G401.6 (cell line): Measurements from ENCODE around the gene ZNF41.

Experiments
- FAIRE-seq: peaks from 2 replicates; lab custom pipeline; 2012; peaks lifted over from hg19 to GRCh38; lab: Jason Lieb, UNC

Gene ZNF41

DNA sequence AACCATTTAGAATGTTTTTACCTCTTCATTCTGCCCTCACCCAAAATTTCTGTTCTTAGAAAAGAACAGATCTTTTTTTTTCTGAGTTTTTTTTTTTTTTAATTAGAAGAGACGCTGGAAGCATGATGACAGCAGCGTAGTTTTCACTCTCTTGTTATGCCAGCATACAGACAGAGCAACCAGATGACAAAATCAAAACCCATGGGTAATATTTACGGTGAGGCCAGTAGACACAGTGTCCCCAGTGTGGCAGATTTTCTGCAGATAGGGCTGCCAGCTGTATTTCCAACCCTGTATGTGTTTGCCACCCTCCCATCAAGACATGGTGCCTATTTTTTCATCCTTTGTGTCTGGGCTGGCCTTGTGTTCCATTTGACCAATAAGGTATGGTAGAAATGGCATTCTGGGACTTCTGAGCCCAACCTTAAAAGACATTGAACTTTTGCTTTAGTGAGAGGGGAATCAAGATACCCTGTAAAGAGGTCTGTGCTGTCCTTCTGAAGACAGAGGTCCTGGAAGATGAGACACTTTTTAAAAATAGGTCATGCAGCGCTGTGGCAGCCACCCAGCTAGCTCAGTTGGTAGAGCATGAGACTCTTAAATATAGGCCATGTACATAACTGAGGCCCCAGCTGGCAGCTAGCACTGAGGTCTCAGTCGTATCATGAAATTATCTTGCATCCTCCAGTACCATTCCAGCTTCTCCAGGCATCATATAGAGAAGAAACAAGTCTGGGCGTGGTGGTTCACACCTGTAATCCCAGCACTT is 6.7 kb upstream of the ZNF41 start:
- FAIRE-seq = no peak

DNA sequence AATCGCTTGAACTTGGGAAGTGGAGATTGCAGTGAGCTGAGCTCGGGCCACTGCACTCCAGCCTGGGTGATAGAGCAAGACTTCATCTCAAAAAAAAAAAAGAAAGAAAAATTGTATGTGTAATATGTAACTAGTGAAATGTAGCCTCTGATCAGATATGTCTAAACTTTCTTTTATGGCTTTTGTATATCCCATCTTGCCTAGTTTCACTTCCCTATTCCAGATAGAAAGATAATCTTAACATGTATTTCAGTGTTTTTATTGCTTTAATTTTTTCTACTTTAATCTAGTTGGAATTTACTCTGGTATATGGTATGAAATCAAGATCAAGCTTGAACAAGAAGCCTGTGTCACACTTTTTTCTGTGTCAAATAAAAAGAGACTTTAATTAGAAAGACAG is 1.9 kb upstream of the ZNF41 start:
- no peak for FAIRE-seq

DNA sequence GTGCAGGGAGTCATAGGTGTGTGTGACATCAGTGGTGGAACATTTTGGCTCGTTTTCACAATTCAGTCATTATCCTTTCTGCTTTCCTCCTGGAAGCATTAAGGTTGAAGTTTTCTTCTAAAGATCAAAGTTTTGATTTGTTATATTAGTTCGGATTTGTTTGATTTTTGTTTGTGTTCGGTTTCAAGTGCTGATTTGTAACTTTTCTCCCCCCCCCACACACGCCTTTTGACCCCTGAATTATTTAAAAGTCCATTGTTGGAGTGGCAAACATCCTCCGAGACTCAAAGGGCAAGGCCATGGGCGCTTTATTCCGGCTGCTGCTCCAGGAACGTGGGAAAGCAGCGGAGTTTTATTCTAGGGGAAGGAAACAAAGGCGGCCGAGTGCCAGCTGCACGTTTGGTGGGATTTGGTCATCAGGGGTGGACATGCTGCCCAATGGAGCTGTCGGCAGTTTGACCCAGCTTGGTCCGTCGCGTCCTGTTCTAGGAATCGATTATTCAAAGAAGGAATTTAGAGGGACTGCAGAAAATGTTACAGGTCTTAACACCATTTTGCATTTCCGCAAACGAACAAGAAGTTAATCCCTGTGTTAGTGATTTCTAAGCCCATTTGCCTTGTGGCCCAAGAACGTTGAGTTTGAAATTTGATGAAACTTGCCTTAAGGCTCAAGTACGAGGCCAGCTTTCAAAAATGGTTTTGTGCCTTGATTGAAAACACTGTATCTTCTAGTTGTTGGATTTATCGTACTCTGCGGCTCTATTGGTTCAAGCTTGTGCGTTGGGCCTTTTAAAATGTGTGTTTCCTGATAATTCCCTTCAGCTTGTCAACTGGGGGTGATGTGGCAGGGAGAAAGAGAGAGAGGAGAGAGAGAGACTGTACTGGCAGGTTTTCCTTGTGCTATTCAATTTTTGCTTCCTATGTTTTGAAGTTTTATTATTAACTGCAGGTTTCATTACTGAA is 565 bp upstream of the ZNF41 start:
- FAIRE-seq = no peak

DNA sequence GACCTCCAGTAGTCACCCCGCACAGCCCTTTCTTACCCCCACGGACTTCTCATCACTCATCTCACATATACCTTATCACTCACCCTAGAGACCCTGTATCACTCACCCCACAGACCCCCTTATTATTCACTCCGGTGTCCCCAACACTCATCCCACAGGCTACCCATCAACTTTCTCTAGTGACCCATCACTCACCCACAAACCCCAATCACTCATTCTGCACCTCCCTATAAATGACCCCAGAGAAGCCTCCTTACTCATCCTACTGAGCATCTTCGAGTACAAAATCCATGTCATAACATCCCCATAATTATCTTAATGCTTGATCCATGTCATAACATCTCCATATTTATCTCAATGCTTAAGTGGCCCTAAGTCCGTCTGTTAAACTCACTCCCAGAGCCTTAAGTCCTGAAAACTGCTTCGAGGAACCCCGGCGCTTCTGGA is 934 bp downstream of the ZNF41 start:
- FAIRE-seq = no peak

DNA sequence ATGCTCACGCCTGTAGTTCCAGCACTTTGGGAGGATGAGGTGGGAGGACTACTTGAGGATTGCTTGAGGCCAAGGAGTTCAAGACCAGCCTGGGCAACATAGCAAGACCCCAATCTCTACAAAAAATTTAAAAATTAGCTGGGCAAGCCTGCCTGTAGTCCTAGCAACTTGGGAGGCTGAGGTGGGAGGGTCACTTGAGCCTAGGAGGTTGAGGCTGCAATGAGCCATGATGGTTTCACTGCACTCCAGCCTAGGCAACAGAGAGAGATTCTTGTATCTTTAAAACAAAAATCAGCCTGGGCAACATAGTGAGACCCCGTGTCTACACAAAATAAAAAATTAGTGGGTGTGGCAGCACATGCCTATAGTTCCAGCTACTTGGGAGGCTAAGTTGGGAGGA is 1.9 kb downstream of the ZNF41 start:
- FAIRE-seq = no peak

DNA sequence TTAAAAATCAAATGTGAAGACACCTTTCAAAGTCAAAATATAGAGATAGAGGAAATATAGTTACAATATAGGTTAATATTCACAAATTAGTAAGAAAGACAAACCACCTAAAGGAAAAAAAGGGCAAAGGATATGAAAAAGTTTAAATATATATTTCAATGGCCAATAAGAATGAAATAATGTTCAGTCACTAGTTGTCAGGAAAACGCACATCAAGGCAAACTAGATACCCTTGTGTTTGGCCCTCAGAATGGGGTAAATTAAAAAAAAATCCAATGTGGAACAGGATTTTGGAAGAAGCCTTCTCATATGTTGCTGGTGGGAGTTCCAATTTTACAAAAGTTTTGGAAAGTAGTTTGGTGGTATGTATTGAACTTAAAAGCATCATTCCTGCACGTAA is 2.4 kb downstream of the ZNF41 start:
- no peak for FAIRE-seq

DNA sequence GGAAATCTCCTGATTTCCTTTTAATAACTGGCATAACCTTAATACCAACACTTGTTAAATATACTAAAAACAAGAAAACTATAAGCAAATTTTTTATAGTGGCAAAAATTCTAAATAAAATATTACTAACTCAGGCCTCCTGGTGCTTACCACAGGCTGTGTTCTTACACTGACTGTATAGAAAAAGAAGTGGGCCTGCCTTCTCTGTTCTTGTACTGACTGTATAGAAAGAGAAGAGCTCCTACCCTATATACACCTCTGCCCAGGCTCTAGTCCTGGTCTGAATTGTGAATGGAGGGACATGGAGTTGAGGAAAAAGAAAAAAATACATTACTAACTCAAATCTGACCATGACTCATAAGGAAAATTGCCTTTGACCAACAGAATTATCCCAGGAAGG is 7.5 kb downstream of the ZNF41 start:
- no peak for FAIRE-seq

DNA sequence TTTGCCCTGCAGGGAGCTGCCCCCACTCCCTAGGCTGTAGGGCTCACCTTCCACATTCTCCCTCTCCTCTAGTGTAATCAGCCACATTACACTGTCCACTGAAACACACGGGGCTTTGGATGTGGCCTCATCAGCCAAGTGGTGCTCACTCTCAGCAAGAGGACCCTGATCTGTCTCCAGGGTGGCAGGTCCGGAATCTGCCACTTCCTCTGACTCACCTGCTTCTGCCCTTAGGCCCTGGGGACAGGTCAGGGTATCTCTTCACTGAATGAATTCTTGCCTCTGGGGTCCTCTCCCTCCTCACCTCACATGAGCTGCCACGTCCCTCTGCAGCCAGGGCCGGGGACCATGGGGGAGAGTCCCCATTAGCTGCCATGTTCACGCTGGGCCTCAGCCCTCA is 15.9 kb downstream of the ZNF41 start:
- FAIRE-seq = no peak

DNA sequence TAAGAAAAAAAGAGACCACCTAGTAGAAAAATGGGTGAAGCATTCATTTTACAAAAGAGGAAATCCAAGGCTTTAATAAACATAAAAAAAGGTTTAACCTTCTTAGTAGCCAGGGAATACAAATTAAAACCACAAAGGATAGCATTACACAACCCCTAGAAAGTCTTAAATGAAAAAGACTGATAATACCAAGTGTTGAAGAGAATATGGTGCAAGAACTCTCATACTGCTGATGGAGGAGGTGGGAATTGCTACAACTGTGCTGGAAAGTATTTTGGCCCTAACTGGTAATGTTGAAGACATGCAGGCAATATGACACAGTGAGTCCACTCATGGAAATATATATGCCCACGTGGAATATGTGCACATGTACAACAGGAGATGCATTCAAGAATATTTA is 22.5 kb downstream of the ZNF41 start:
- no peak for FAIRE-seq

DNA sequence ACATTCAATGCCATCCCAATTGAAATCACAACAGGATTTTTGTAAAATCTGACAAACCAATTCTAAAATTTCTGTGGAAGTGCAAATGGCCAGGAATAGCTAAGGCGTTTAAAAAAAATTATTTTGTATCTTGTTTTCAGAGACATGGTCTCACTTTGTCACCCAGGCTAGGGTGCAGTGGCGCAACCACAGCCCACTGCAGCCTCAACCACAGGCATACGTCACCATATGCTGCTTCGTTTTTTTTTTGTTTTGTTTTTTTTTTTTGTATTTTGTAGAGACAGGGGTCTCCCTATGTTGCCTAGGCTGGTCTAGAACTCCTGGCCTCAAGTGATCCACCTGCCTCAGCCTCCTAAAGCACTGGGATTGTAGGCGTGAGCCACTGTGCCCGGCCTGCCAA is 24.5 kb downstream of the ZNF41 start:
- FAIRE-seq = no peak

DNA sequence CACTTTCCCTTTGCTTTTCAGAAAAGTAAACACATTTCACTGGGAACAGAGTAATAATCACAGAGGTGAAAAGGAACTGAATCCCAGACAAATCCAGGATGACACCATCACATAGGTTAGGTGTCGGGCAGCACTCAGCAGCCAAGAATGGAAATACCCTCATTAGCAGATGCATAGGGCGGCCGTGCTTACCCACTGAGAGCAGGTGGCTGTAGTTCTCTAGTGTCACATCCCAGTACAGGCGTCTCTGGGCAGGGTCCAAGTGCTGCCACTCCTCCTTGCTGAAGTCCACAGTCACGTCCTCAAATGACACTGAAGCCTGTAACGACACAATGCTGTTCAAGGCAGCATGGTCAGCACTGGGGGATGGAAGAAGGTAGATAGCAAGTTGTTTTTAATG is 26.9 kb downstream of the ZNF41 start:
- no peak for FAIRE-seq

DNA sequence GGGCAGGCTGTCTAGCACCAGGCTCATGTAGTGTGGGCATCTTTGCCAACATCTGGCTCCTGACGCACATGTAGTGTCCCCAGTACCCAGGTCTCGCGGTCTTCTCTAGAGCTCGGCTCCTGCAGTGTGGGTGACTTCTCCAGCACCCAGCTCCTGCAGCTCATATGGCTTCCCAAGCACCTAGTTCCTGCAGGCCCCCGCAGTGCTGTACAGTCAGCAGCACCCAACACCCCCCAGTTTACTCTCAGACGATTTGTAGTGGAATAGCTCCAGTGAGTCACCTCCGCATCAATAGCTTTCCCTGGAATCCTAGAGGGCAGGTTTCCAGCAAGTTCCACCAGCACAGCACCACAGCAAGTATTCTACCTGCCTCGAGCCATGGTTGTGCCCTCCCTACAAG is 30.9 kb downstream of the ZNF41 start:
- FAIRE-seq = no peak

DNA sequence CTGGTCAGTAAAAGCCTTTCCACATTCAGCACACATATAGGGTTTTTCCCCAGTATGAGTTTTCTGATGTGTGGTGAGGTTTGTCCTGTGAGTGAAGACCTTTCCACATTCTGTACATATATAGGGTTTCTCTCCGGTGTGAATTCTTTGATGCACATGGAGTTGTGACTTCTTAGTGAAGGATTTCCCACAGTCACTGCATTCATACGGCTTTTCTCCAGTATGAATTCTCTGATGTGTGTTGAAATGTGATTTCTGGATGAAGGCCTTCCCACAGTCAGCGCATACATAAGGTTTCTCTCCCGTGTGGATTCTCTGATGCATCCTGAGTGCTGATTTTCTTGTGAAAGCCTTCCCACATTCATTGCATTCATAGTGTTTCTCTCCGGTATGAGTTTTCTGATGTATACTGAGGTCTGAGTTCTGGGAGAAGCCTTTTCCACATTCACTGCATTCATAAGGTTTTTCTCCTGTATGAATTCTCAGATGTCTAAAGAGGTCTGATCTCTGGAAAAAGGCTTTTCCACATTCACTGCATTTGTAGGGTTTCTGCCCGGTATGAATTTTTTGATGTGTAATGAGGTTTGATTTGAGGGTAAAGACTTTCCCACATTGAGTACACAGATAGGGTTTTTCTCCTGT is 34.7 kb downstream of the ZNF41 start:
- FAIRE-seq = no peak

DNA sequence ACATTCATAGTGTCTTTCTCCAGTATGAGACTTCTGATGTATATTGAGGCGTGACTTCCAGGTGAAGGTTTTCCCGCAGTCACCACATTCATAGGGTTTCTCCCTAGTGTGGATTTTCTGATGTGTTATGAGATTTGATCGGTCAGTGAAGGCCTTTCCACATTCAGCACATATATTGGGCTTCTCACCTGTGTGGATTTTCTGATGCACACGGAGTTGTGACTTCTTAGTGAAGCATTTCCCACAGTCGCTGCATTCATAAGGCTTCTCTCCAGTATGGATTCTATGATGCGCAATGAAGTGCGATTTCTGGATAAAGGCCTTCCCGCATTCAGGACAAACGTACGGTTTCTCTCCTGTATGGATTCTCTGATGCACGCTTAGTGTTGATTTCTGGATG is 35.4 kb downstream of the ZNF41 start:
- FAIRE-seq = no peak

DNA sequence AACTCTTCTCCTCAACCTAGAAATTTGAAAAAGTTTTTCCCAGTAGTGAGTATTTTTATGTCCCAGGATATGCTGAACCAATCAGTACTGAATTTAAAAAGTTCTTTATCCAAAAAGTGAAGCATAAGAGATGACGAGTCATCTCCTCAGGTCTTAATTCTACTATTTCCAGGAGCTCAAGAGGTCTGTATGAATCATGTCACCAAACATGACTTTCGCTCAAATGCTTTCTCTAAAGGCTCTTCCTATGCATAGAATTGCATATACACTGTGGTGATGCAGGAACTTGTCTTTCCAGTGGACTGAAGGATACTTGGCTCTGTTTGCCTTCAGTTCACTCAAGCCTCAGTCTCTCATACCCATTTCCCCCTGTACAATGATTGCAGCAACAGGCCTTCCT is 36.1 kb downstream of the ZNF41 start:
- FAIRE-seq = no peak

DNA sequence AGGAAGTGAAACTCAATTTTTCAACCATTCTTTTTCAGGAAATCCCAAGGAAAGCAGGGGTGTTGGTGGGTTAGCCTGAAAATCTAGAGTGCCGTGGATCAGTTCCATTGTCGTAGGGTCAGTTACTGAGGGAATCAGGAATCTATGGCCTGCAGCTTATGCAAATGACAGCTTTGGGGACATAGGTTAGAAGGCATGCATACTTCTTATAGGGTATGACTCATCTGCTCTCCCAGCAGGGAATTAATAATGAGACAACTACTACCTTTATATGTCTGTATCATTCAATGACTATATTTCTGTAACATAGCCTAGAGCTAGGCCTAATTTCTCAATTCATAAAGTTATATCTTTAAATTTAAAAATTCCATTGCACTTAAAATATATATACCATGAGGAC is 36.6 kb downstream of the ZNF41 start:
- FAIRE-seq = no peak

DNA sequence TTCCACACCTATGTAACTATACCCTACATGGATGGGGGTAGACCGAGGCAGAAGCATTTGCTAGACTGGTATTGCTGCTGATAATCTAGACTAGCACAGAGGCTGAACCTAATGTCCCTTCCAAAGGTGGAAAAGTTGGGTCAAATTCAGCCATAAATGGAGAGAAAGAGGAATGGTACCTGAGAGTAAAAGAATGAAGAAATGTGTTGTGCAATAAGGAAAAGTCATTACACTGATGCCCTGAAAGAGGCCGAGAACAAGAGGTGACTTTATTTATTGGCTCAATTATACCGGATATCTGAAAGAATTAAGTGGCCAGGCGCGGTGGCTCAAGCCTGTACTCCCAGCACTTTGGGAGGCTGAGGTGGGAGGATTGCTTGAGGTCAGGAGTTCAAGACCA is 52.1 kb downstream of the ZNF41 start:
- FAIRE-seq = no peak

DNA sequence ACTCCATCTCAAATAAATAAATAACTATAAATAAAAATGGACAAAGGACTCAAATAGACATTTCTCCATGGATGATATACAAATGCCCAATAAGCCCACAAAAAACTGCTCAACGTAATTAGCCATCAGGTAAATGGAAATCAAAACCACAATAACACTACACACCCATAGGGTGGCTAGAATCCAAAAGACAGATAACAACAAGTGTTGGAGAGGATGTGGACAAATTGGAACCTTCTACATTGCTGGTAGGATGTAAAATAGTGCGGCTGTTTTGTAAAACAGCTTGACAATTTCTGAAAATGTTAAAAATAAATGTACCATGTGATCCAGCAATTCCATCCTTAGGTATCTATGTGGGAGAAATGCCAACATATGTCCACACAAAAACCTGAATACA is 60.6 kb downstream of the ZNF41 start:
- FAIRE-seq = no peak

DNA sequence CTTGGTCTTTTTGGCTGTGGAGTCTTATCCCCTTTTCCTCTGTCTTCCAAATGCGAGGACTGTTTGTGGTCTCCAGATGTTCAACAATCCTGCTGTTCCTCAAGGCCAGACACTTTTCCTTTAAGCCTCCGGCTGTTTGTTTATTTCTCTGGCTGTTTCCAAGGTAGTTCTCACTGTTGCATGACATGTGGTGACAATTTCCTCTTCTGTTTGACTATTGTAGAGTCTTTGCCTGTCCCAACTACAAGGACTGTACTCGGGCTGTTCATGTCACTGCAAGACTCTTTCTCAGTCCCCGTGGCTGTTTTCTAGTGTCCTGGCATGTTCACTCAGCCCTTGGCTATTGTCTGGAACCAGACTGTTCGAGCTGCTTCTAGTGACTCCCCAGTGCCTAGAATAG is 62.1 kb downstream of the ZNF41 start:
- no peak for FAIRE-seq

DNA sequence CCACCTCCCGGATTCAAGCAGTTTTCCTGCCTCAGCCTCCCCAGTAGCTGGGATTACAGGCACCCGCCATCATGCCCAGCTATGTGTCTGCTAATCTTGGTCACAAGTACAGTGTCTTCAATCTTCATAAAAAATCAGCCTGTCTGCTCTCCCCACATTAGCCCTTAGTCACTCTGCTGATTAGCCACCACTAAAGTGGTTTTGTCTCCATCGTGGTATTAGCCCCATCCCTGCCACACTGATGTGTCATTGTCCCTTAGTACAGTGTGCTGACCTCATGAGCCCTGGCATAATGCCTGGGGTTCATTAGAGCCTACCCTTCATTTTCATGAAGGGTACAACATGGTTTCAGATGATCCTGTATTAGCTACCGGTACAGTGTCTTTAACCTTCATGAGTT is 62.8 kb downstream of the ZNF41 start:
- FAIRE-seq = no peak

DNA sequence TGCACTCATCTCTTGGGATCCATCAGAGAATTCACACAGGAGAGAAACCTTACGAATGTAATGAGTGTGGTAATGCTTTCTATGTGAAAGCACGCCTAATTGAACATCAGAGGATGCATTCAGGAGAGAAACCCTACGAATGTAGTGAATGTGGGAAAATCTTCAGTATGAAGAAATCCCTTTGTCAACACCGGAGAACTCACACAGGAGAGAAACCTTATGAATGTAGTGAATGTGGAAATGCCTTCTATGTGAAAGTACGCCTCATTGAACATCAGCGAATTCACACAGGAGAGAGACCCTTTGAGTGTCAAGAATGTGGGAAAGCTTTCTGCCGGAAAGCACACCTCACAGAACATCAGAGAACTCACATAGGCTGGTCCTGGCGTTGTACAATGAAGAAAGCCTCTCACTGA is 69.8 kb downstream of the ZNF41 start:
- FAIRE-seq = no peak
